COLO829 (cell line): ENCODE results near the gene LMF2.

ENCODE experiments used
- DNase-seq: peaks from one replicate; pipeline ENCODE4 v3.0.0; 2012; ENCODE audit warnings: low spot score

Gene LMF2

DNA sequence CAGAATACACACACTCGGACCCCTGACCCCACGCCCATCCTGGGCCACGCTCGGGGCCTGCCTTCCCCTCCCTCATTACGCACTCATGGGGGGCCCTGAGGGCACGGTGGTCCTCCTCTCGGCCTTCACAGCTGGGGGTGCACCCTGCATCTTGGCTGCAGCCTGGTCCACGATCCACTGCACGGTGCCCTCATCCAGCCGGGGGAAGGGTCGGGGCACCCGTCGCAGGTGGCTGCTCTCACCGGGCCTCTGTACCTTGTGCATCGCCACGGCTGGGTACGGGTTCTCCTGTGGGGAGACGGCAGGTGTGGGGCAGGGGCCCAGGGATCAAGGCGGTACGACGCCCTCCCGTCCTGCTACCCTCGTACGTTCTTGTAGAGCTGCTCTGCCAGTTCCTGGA is 43.1 kb downstream of the LMF2 start:
- DNase-seq = no peak

DNA sequence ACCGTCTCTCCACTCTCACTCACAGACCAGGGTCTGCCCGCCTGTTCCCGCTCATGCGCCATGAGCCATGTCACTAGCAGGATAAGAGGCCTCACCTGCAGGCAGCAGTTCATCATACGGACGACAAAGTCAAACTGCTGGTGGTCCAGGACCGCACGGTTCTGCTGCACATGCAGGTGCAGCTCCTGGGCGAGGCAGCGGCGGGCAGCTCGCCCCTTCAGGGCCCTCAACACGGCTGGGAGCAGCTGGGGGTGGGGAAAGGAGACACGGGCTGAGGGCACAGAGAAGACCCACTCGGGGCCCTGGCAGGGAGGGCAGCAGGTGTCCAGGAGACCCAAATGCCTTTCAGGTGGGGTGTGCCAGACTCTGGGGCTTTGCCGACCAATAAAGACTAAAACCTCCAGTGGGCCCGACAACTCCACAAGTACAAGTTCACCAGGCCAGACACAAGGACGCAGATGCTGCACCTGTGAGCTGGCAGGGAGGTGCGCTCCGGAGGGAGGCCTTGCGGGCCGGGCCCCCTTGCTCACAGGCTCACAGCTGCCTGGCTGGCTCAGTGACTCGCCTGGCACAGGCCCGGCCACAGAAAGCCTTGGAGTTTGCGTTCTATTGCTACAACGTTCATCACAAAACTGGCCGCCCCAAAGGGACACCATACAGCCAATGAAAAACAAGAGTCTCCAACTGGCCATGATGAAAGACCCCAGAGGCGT is 44.2 kb downstream of the LMF2 start:
- no peak for DNase-seq

DNA sequence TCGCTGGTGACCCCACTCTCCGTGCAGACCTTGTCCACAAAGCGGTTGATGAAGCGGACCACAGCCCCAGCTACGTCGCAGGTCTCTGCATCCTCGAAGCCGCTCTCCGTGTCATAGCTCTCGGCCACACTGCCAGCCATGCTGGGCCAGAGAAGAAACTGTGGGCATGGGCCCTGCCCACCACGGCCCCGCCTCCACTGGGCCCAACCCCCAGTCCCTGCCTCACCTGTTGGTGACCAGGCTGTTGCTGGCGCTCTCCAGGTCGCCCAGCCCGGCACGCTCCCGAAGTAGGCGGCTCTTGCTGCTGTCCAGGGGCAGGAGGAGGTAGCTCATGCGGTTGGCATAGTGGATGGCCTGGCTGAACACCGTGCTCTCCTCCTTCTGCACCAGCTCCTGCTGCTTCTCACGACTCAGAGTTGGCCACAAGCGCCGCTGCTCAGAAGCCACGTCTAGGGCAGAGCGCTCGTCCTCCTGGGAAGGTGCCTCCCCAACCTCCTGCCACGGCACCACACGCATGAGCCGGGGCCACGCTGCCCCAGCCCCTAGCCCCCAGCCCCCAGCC is 45.4 kb downstream of the LMF2 start:
- no peak for DNase-seq

DNA sequence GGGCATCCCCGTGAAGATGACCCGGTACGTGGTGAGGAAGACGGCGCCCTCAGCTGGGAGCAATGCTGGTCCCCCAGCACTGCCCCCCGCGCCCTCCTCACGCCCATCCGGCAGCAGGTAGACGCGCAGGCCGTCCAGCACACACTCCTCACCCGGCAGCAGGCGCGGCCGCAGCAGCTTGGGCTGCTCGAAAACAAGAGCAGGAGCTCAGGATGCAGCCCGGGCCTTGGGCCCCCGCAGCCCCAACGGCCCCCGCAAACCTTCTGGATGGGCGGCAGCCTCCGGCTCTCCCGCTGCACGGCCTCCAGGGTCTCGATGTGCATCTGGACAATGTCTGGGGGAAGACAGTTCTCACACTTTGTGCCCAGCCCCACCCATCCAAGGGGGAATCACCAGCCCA is 46.0 kb downstream of the LMF2 start:
- no peak for DNase-seq

DNA sequence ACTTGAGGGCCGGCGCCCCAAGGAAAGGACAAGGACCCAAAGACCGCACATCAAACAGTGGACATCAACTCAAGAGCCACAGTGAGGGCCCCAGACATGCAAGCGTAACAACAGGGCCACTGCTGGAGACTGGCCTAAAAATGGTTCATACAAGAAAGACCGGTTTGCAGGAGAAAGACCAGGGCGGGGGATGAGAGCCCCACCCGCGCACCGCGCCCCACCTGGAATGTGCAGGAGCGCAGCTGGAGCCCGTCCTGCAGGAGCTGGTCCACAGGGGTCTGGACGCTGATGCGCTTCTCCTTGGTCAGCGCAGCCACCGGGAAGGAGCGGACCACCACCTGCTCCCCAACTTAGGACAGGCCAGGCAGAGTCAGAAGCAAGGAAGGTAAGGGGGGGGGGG is 46.6 kb downstream of the LMF2 start:
- DNase-seq = no peak

DNA sequence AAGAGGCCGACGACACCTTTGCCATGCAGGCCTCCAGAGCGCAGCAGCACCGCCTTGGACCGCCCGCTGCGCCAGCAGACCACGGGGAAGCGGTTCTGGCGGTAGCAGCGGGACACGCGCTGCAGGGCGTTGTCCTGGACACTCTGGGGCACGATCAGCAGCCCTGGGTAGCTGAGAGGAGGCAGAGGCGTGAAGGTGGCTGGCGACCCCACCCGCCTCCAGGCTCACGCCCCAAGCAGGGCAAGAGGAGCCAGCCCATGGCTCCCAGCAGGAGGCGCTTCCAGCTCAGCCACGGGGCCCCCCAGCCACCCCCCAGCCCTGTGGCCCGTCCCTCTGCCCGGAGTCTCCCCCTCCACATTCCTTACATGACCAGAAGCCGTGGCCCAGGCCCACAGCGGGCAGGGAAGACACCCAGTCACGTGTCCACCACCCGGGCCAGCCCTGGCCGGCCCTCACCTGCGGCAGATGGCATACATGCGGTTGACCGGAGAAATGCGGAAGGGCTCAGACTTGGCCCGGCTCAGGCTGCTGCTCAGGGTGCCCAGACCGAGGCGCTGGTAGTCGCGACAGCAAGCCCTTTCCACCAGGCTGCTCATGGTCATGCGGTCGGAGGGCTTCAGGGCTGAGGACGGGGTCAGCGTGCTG is 47.9 kb downstream of the LMF2 start:
- DNase-seq = no peak

DNA sequence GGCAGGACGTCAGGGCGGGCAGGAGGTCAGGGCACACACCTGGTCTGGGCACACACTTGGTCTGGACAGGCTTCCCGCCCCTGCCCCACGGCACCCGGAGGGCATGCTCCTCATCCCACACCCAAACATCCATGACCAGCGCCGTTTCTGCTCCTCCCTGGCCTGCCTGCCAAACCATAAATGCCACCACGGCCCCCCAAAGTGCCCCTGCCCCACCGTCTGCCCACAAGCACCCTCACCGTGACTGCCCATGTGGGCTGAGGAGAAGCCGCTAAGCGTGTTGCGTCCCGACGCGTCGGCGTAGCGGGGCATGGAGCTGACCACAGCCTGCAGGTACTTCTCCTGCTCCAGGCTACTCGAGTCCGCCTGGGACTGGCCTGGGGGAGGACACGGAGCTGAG is 48.5 kb downstream of the LMF2 start:
- DNase-seq = no peak

DNA sequence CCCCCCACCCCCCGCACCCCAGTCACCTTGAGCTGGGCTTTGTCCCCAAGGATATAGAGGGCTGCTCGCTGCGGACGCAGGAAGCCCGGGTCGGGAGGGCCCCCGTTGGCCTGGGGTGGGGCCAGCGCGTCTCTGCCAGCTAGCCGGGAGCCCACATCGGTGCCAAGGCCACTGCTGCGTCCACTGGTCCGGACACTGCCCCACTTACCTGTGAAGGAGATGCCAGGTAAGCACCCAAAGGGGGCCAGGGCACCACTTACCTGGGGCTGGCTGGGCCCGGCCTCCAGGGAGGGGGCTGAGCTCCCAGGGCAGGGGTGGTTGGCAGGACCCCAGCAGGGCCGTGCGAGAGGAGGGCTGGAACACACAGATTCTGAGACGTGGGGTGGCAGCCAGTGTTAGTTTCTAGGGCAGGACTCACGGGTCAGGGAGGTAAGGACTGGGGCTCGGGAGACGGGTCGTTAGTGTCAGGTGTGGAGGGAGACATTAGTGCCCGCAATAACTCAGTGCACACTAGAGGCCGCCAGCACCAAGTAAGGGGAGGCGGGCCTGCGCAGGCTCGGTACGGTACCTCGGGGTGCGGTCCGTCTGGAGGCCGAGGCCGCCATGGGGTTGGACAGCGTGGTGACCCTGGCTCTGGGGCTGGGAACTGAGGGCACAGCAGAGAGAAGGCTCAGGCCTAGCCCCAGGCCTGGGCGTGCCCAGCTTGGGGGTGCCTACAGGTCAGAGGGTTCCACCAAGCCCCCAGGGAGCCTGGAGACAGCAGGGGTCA is 50.9 kb downstream of the LMF2 start:
- no peak for DNase-seq

DNA sequence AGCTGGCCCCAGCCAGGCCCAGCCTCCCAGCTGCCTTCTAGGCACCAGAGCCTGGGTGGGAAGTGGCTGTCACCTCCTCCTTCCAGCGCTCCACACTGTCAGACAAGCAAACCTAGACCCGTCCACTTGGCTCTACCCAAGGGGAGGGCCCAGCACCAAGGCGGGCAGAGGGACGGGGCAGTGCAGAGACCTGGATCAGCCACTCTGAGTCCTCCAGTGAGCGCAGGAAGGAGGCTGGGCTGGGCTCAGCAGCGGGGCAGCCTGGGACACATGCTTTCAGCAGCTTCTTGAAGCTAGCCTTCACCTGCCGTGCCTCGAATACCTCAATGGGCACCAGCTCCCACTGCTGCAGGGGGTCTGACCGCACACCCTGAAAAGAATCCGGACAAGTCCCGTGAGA is 51.5 kb downstream of the LMF2 start:
- DNase-seq = no peak

DNA sequence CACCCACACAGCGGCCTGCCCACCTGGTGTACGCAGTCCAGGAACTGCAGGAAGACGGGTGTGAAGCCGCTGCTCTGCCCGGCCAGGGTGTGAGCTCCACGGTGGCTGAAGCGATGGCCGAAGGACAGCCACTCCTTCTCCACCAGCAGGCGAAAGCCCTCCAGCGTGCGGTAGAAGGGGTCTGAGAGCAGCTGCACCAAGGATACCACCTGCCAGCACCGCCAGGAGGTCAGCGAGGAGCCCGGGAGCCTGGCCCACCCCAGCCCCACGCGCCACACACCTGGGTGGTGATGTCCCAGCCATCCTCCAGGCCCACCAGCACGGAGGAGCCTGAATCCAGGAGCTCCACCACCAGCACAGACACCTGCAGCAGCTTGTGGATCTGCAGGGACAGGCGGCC is 52.3 kb downstream of the LMF2 start:
- no peak for DNase-seq

DNA sequence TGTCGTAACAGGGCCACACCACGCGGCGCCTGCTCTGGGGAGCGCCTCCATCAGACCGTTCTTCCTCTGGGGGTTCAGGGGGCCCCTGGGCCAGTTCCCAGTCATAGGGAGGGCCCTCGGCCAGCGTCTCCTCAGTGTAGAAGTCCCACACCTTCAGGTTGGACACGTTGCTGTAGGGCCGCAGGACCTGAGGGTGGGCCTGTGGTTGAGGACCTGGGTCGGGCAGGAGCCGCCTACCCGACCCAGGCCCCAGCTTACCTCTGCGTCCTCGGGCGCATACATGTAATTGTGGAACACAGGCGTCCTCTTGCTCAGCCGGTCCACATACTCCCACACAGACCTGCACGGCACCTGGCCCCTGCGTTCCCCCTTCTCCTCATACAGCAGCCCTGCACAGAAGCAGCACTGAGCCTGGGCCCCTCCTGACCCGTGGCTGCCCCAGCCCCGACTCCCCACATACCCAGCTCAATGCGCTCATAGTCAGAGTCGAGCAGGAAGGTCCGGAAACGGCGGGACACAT is 52.9 kb downstream of the LMF2 start:
- no peak for DNase-seq
